Stimulated activated CD4-positive, alpha-beta T cell treated with anti-CD3 and anti-CD28 coated beads, Interleukin-2, amount 100 ng/mL, for 24 hours (primary cell): Measurements from ENCODE around the gene INTS15.

Experiments used
- DNase-seq, 2 donors: peaks; one replicate each; pipeline ENCODE4 v3.0.0-alpha.2; 2020

The INTS15 gene

DNA sequence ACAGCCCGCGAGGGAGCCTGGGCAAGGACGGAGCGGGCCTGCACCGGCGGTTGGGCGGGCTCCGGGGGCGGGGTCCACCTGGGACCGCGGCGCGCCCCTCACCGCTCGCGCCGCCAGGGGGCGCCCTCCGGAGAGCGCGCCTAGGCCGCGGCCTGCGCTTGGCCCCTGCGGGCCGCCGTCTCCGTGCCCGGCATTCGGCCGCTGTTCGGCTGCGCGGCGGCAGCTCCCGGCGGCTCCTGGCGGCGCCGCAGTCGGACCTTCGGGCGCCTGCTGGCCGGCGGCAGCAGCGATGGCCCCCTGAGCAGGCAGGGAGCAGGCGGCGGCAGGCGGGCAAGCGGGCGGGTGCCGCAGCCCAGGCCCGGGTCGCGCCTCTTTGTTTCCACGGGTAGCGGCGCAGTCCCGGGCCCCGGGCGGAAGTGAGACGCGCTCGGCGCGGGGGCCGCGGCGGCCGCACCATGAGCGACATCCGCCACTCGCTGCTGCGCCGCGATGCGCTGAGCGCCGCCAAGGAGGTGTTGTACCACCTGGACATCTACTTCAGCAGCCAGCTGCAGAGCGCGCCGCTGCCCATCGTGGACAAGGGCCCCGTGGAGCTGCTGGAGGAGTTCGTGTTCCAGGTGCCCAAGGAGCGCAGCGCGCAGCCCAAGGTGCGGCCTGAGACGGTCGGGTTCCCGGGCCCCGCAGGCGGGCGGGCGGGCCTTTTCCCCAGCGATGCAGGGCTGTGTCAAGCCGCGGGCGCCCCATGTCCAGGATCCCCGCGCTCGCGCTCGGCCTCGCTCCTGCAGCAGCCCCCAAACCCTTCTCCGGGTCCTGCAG lies at the start of gene INTS15:
INTS15 (plus strand) TSS at position 193 of the 816 bp plus-strand sequence; CDS start at position 456, 263 bp downstream.
- DNase-seq = peak; percentile 84 to 85

DNA sequence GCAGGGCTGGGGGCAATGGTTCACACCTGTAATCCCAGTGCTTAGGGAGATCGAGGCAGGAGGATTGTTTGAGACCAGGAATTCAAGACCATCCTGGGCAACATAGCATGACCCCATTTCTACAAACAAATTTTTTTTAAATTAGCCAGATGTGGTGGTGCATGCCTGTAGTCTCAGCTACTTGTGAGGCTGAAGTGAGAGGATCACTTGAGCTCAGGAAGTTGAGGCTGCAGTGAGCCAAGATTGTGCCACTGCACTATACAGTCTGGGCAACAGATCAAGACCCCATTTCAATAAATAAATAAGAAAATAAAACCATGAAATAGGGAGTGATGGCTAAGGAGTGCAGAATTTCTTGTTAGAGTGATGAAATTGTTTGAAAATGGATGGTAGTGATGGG lies 47.5 kb upstream of the INTS15 start:
- no peak for DNase-seq

DNA sequence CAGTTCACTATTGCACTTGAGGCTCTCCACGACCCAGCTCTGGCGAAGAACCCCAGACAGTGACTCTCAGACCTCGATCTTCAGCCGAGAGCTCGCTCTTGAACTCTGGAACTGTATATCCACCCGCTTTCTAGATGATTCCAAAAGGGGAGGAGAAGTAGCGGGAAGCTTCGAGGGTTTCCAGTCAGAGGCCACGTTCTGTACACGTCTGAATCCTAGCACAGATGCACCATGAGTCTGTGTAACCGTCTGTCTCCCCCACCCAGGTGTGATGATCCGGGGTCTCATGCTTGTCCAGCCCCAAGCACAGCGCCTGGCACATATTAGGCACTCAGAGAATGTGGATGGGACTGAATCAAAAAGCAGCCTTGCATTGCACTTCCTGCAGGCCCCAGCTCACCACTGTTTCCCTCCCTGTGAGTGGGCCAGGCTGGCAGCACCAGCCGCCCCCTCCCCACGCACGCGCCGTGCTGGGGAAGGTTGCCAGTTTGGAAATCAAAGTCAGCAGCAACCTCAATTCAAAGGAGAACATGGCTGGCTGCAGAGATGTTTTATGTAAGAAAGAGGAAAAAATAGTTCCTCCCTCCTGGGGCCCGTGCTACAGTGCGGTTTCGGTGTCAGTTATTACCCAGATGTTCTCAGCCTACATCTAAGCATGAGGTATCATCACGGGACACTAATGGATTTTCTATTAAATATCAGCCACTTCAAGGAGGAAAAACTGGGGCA lies 44.3 kb upstream of the INTS15 start:
- DNase-seq = no peak

DNA sequence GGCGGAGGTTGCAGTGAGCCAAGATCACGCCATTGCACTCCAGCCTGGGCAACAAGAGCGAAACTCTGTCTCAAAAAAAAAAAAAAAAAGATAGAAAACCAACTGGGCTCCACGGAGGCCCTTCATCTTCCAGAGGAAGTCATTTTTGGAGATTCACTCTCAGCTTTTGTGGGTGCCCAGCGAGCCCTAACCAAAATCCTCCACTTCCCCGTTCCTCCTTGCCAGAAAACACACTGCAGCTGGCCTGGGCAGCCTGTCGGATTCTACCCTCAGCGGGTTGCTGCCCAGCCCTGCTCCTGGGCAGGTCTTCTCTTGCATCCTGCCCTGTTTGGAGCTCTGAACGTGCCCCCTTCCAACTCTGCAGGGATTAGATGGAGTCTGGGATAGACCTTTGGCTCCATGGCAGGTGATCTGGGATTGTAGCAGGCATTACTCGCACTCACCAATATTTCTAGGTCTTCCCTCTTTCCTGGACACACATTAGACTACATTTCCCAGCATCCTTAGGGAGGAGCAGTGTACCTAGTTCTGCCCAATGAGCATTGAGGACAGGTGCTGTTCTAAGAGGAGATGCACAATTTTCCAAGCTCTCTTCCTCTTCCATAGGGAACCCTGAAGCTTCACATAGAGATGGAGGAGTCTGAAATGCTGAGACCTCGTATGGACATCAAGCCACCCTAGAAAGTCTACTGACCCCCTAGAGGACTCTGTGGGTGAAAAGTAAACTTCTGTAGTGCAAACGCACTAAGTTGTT lies 43.1 kb upstream of the INTS15 start:
- DNase-seq = no peak

DNA sequence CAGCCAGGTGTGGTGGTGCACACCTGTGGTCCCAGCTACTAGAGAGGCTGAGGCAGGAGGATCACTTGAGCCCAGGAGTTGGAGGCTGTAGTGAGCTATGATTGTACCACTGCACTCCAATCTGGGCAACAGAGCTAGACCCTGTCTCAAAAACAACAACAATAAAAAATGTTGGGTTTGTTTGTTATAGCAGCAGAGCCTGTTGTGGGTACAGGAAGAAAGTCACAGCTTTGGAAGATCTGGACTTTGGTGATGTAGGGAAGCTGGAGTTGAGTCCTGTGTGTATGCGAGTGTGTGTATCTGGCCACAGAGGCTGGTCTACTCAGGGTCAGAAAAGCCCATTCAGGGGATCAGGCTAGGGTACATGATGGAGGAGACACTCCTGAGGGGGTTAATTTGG lies 42.4 kb upstream of the INTS15 start:
- no peak for DNase-seq

DNA sequence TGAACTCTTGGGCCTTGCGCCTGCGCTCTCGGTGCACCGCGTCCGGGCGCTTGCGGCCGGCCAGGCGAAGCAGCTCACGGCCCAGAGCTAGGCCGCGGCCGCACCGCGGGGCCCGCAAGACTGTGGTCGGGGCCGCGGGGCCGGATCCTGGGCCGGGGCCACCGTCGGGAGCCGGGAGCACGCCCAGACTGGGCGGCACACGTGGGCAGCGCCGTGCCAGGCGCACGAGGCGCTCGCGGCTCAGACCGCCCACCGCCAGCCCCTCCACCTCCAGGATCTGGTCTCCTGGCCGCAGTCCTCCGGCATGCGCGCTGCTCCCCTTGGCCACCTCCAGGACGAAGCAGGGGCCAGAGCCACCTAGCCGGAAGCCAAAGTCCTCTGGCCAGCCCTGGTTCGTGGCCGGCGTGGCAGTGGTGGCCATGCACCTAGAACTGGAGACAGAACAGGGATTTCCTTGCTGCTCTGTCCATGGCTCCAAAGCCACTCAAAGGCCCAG lies 38.8 kb upstream of the INTS15 start, which contains the start of gene GRID2IP:
GRID2IP (minus strand) TSS at position 446 of the 496 bp plus-strand sequence; CDS start at position 421, 25 bp downstream.
- DNase-seq = no peak

DNA sequence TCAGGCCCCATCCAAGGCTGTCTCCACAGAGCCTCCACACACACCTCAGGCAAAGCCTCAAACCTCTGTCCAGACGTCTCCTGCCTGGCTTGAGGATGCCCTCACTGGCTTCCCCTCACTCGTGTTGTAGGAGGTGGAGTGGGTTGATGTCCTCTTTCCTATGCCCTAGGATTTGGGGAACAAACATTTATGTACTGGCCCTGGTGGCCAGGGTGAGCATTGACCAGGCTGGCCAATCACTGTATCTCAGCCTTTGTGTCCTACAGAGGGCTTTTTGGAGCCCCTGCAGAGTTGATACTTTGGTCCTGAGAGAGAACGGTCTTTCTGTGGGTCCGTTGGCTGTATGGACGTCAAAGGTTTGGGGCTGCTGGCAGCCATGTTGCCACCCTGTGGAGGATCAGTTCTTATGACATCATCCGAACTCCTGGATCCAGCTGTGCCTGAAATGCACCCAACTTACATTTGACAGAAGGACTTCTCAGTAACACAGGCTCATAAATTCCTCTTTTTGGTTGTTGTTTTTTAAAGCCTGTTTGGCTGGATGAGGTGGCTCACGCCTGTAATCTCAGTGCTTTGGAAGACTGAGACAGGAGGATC lies 36.3 kb upstream of the INTS15 start:
- no peak for DNase-seq

DNA sequence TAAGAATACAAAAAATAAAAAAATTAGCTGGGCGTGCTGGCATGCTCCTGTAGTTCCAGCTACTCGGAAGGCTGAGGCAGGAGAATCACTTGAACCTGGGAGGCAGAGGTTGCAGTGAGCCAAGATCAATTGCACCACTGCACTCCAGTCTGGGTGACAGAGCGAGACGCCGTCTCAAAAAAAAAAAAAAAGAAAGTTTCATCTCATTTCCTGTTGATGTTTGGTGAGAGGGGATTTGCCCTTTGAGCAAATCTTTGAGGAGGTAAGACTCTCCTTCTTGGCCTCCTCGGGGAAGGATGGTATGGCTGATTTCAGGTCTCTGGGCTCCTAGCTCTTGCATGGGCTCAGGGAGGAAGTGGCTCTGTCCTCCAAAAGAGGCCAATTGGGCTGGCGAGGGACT lies 35.0 kb upstream of the INTS15 start:
- DNase-seq = no peak

DNA sequence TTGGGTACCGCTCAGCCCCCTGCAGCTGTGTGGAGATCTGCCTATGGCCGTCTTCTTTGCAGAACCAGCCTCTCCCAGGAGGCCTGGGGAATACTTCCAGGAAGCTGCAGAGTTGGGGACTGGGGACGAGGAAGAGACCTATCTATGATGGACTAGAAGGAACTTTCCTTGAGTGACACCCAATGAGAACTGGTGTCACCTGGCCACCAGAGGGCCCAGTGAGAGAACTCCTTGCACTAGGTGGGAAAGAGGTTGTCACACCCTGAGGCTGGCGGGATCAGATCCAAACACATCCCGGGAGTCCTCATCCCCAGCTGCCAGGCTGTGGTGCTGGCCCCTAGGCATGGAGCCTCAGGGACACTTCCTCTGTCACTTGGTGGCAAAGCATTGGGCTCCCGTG lies 33.6 kb upstream of the INTS15 start:
- DNase-seq = no peak

DNA sequence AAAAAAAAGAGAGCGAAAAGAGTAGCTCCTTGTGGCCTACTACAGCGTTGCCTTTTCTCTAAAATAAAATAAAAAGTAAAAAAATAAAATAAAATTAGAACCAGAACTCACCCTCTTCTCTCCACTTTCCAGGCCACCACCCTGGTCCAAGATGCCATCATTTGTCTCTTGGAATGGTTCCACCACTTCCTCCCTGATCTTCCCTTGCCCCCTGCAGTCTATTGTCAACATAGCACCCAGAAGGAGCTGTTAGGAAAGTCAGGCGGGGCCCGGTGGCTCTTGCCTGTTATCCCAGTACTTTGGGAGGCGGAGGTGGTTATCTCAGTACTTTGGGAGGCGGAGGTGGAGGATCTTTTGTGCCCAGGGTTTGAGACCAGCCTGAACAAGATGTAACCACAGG lies 31.0 kb upstream of the INTS15 start:
- peak in 1 of 2 donors; percentile 22 for DNase-seq

DNA sequence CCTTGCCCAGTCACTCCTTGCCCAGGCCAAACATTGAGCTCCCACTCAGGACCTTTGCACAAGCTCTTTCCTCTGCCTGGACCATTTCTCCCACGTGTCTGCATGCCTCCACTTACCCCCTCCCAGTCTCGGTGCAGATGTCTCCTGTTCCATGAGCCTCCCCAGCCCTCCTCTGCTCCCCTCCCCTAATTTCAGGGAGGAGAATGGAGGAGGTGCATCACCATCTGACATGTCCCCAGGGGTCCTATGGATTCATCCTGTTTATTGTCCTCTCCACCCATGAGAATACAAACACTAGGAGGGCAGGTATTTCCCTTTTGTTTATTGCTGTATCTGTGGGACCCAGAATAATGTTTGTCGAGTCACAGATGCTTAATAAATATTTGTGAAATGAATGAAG lies 29.9 kb upstream of the INTS15 start:
- no peak for DNase-seq

DNA sequence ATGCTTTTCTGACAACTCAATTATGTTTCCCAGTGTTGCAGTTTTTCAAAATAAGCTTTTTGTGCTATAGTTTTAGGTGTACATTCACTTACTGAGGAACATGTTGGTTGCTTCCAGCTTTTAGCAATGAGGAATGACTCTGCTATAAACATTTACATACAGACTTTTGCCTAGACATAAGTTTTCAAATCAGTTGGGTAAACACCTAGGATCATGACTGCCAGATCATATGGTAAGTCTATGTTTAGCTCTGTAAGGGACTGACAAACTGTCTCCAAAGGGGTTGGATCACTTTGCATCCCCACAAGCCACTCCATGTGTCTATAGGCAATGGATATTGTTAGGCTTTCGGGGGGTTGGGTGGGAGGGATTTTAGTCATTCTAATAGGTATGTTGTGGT lies 27.7 kb upstream of the INTS15 start:
- DNase-seq = no peak

DNA sequence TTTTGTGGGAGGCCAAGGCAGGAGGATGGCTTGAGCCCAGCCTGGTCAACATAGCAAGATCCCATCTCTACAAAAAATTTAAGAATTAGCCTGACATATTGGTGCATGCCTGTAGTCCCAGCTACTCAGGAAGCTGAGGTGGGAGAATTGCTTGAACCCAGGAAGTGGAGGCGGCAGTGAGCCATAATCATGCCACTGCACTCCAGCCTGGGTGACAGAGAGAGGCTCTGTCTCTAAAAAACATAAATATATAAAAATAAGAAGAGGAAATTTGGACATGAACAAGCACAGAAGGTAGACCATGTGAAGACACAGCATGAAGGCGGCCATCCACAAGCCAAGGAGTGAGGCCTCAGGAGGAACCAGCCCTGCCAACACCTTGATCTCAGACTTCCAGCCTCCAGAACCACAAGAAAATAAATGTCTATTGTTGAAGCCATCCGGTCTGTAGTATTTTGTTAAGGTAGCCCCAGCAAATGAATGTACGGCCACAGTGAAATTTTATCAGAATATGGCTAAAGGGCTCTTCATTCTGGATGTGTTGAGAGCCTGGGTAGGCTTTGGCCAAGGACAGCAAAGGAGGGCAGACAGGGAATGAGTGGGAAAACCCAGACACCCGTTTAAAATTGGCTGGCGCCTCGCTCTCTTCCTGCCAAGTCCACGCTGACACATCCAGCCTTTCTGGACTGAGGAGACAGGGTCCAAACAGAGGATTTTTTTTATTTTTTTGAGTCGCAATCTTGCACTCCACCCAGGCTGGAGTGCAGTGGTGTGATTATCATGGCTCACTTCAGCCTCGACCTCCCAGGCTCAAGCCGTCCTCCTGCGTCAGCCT lies 25.7 kb upstream of the INTS15 start:
- DNase-seq = no peak

DNA sequence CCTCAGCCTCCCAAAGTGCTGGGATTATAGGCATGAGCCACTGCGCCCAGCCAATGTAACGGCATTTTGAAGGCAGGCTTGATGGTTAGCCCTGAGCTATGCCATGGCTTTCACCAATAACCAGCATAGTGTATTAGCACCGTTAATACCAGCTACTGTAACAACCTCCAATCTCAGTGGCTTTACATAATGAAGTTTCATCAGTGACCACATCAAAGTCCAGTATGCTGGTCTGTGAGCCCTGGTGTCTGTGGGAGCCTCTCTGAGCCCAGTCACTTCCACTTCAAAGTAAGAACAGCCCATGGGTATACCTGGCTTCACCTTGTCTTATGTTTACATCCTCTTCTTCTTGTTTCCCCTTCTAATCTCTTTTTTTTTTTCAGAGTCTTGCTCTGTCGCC lies 24.2 kb upstream of the INTS15 start:
- DNase-seq = no peak

DNA sequence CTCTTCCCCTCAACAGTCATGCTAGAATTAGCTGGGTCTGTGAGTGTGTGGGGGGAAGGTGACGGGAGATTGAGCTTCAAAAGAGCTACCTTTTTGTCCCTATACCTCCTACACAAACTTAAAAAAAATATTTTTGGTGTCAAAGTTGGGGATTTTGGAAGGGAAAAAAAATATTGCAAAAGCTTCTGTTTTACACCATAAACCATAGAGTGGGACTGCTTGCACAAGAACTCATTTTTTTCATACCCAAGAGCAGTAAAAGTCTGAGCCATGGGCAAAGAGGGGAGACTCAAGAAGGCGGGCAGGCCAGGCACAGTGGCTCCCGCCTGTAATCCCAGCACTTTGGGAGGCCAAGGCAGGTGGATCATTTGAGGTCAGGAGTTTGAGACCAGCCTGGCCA lies 21.9 kb upstream of the INTS15 start:
- DNase-seq = no peak

DNA sequence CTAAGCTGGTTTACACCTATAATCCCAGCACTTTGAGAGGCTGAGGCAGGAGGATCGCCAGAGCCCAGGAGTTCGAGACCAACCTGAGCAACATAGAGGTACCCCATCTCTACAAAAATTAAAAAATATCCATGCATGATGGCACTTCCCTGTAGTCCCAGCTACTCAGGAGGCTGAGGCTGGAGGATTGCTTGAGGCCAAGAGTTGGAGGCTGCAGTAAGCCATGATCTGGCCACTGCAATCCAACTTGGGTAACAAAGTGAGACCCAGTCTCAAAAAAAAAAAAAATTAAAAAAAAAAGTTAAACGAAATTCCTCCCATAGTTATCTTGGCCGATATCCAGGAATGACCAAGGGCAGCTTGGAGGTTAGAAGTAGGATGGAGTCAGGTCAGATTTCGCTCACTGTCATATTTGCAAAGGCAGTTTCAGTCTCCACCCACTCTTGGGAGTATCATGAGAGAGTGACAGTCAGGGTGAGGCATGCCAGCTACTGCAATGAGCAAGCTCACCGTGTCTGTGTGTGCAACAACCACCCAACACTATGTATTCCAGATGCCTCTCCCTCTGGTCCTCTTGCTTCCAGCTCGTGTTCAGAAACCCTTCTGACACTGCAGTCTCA lies 18.6 kb upstream of the INTS15 start:
- DNase-seq = no peak

DNA sequence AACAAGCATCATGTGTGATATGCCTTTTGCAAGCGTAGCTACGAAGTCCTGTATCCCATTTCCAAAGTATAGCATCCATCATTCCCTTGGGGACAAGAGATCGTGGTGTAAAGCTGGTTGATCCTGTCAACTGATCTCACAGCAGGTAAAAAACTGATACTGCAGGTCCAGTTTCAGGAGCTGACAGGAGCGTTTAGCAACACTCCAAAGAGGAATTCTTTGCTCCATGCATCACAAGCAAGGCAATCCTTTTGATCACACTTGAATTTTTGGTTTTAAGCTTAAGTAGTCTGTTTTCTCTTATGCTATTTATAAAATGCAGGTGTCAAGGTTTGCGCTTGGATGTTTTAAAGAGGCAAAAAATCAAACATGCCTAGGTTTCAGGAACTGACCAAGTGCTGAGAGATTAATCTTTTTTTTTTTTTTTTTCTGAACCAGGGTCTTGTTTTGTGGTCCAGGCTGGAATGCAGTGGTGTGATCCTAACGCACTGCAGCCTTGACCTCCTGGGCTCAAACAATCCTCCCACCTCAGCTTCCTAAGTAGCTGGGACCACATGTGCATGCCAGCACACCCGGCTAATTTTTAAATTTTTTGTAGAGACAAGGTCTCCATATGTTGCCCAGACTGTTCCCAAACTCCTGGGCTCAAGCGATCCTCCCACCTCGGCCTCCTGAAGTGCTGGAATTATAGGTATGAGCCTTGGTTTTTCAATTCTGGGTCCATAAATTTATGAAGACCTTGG lies 14.4 kb upstream of the INTS15 start:
- no peak for DNase-seq

DNA sequence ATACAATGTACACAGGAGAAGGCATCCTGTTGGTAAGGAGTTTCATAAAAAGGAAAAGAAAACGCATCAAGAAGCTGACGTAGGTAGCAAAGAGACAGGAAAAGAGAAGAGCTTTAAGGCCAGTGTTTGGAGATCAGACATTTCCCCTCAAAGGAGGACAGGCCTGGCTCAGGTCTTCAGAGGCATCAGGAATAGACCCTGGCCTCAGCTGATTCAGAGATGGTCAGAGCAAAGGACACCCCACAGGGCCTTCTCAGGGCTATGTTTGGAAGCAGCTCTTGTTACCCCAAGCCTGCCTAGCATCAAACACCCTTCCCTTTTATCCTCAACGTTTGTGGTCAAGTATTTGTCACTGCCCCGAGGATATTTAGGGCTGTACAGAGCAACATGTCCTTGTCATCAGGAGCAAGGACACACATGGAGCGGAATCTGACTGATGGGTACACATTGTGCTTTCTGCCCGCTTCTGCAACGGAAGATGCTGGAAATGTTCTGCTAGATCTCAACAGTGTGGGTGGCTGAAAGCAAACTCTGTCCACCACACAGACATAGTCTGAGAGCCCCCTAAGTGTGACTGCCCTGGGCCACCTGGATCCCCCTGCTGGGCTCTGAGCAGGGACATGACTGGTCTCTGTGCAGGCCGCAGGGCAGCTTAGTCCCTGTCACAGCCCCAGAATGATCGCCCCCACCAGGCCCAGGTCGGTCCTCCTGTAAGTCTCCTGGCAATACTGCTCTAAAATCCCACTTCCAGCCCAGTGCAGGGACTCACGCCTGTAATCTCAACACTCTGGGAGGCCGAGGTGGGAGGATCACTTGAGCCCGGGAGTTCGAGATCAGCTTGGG lies 13.6 kb upstream of the INTS15 start:
- DNase-seq = peak in 1 of 2 donors; percentile 16

DNA sequence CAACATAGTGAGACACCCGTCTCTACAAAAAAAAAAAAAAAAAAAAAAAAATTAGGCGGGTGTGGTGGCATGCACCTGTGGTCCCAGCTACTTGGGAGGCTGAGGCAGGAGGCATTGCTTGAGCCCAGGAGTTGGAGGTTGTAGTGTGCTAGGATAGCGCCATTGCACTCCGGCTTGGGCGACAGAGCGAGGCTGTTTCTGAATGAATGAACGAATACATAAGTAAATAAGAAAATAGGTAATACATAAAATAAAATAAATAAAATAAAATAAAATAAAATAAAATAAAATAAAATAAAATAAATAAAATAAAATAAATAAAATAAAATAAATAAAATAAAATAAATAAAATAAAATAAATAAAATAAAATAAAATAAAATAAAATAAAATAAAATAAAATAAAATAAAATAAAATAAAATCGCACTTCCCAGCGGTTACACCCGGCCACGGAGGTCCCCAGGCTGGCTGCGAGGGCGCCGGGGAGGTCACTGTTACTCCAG lies 12.9 kb upstream of the INTS15 start:
- DNase-seq = peak in 1 of 2 donors; percentile 24
